H9 (cell line): ENCODE measurements around the gene LSG1. TPM values are rescaled to one million over a fixed set of nuclear protein-coding genes. Genes with fewer than 3 reads are reported as not detected.

Source experiments
- DNase-seq: peaks from one replicate; pipeline ENCODE4 v3.0.0-alpha.2; 2017
- H2AFZ ChIP-seq: one replicate; pipeline ENCODE4 v1.6.1; 2013; ENCODE audit warnings: mild to moderate bottlenecking, low read length, control low read depth, moderate library complexity
- H2AK5ac ChIP-seq: 2 replicates; pipeline ENCODE4 v1.6.1; 2013; ENCODE audit warnings: low read length, control low read depth, mixed read lengths; ENCODE audit not compliant: insufficient read length
- H2BK120ac ChIP-seq: one replicate; pipeline ENCODE4 v1.6.1; 2013; ENCODE audit warnings: low read depth, mild to moderate bottlenecking, low read length, control low read depth, inconsistent platforms; ENCODE audit not compliant: poor library complexity, severe bottlenecking
- H2BK12ac ChIP-seq: 2 replicates; pipeline ENCODE4 v1.6.1; 2013; ENCODE audit warnings: low read length, control low read depth, mixed read lengths, low read depth; ENCODE audit not compliant: insufficient read length
- H2BK15ac ChIP-seq: 2 replicates; pipeline ENCODE4 v1.6.1; 2013; ENCODE audit warnings: low read depth, low read length, control low read depth
- H2BK20ac ChIP-seq: one replicate; pipeline ENCODE4 v1.6.1; 2013; ENCODE audit warnings: low read depth, mild to moderate bottlenecking, low read length, control low read depth, inconsistent platforms; ENCODE audit not compliant: poor library complexity, severe bottlenecking
- H2BK5ac ChIP-seq: 2 replicates; pipeline ENCODE4 v1.6.1; 2013; ENCODE audit warnings: low read length, control low read depth, mixed read lengths; ENCODE audit not compliant: insufficient read length
- H3K14ac ChIP-seq: 2 replicates; pipeline ENCODE4 v1.6.1; 2013; ENCODE audit warnings: low read length, control low read depth; ENCODE audit not compliant: insufficient read depth
- H3K18ac ChIP-seq: 2 replicates; pipeline ENCODE4 v1.6.1; 2013; ENCODE audit warnings: low read depth, mild to moderate bottlenecking, mixed read lengths, low read length, control low read depth; ENCODE audit not compliant: insufficient read length
- H3K23ac ChIP-seq: 2 replicates; pipeline ENCODE4 v1.6.1; 2013; ENCODE audit warnings: low read length, control low read depth, mixed read lengths, low read depth; ENCODE audit not compliant: insufficient read length
- H3K23me2 ChIP-seq: 2 replicates; pipeline ENCODE4 v1.6.1; 2013; ENCODE audit warnings: low read depth, mild to moderate bottlenecking, mixed read lengths, low read length, control low read depth; ENCODE audit not compliant: insufficient read length, poor library complexity, severe bottlenecking
- H3K27ac ChIP-seq: 2 replicates; pipeline ENCODE4 v1.5.1; 2013; ENCODE audit warnings: low read length, control low read depth, mixed read lengths, low read depth; ENCODE audit not compliant: insufficient read length
- H3K27me3 ChIP-seq: 2 replicates; pipeline ENCODE4 v1.6.1; 2013; ENCODE audit warnings: low read length, control low read depth, inconsistent platforms; ENCODE audit not compliant: insufficient read depth
- H3K4ac ChIP-seq: 2 replicates; pipeline ENCODE4 v1.6.1; 2013; ENCODE audit warnings: low read depth, mild to moderate bottlenecking, control low read depth, inconsistent platforms, low read length, moderate library complexity
- H3K4me1 ChIP-seq: 2 replicates; pipeline ENCODE4 v1.6.1; 2013; ENCODE audit warnings: low read length, control low read depth, inconsistent platforms; ENCODE audit not compliant: insufficient read depth
- H3K4me2 ChIP-seq: 2 replicates; pipeline ENCODE4 v1.6.1; 2013; ENCODE audit warnings: low read length, control low read depth, mixed read lengths; ENCODE audit not compliant: insufficient read length, insufficient read depth
- H3K56ac ChIP-seq: 2 replicates; pipeline ENCODE4 v1.6.1; 2013; ENCODE audit warnings: low read depth, mild to moderate bottlenecking, mixed read lengths, low read length, control low read depth; ENCODE audit not compliant: insufficient read length
- H3K79me1 ChIP-seq: 2 replicates; pipeline ENCODE4 v1.6.1; 2013; ENCODE audit warnings: low read depth, mild to moderate bottlenecking, moderate library complexity, low read length, control low read depth, inconsistent platforms; ENCODE audit not compliant: insufficient read depth, poor library complexity, severe bottlenecking
- H3K79me2 ChIP-seq: 2 replicates; pipeline ENCODE4 v1.6.1; 2013; ENCODE audit warnings: low read length, control low read depth, inconsistent platforms; ENCODE audit not compliant: insufficient read depth
- H3K9ac ChIP-seq: 2 replicates; pipeline ENCODE4 v1.6.1; 2013; ENCODE audit warnings: low read length, control low read depth, mixed read lengths; ENCODE audit not compliant: insufficient read length; ENCODE audit errors: extremely low read depth
- H3K9me3 ChIP-seq: one replicate; pipeline ENCODE4 v1.6.1; 2013; ENCODE audit warnings: low read depth, low read length, inconsistent platforms; ENCODE audit not compliant: control insufficient read depth
- H3T11ph ChIP-seq: one replicate; pipeline ENCODE4 v1.6.1; 2013; ENCODE audit warnings: mild to moderate bottlenecking, low read length, control low read depth, inconsistent platforms
- H4K20me1 ChIP-seq: one replicate; pipeline ENCODE4 v1.6.1; 2013; ENCODE audit not compliant: control insufficient read depth, insufficient read length, insufficient read depth
- H4K5ac ChIP-seq: 2 replicates; pipeline ENCODE4 v1.6.1; 2013; ENCODE audit warnings: low read depth, mild to moderate bottlenecking, mixed read lengths, low read length, control low read depth; ENCODE audit not compliant: insufficient read length
- H4K8ac ChIP-seq: replicated peaks from 2 replicates; pipeline ENCODE4 v1.6.1; 2013; ENCODE audit warnings: low read length, control low read depth, mixed read lengths, low read depth; ENCODE audit not compliant: insufficient read length
- H4K91ac ChIP-seq: 2 replicates; pipeline ENCODE4 v1.6.1; 2013; ENCODE audit warnings: low read depth, mild to moderate bottlenecking, moderate library complexity, mixed read lengths, low read length, control low read depth; ENCODE audit not compliant: insufficient read length
- H3K27ac Mint-ChIP-seq, 3 experiments: 2 replicates in 2 of 3; 3 replicates in 1 of 3; pipeline ENCODE4 v1.8.0; 2020 to 2021; ENCODE audit warnings: mixed read lengths in 3 of 3, mild to moderate bottlenecking in 1 of 3, moderate library complexity in 1 of 3
- H3K27me3 Mint-ChIP-seq: 2 replicates; pipeline ENCODE4 v1.8.0; 2021; ENCODE audit warnings: low read depth, mild to moderate bottlenecking, moderate library complexity, mixed read lengths
- H3K36me3 Mint-ChIP-seq, 3 experiments: 2 replicates in 2 of 3; 3 replicates in 1 of 3; pipeline ENCODE4 v1.8.0; 2020 to 2021; ENCODE audit warnings: low read depth in 3 of 3, mixed read lengths in 3 of 3; ENCODE audit not compliant: insufficient read depth in 1 of 3
- H3K4me1 Mint-ChIP-seq, 2 experiments: 2 replicates each; pipeline ENCODE4 v1.8.0; 2020; ENCODE audit warnings: mixed read lengths in 2 of 2
- H3K4me3 Mint-ChIP-seq, 2 experiments: 2 replicates in 1 of 2; 3 replicates in 1 of 2; pipeline ENCODE4 v1.8.0; 2020 to 2021; ENCODE audit warnings: mild to moderate bottlenecking in 2 of 2, mixed read lengths in 2 of 2, moderate library complexity in 1 of 2
- H3K9me3 Mint-ChIP-seq, 2 experiments: 2 replicates in 1 of 2; 3 replicates in 1 of 2; pipeline ENCODE4 v1.8.0; 2020; ENCODE audit warnings: mild to moderate bottlenecking in 2 of 2, mixed read lengths in 2 of 2, moderate library complexity in 1 of 2
- CTCF ChIP-seq: fragments of 200-600 bp; sonication (generic); conservative IDR thresholded peaks from 3 replicates; pipeline ENCODE4 v1.8.0; 2021; ENCODE audit warnings: antibody characterized with exemption, mild to moderate bottlenecking
- WGBS: extraction: QIAGEN DNeasy Blood & Tissue Kit; methylation state at CpG from one replicate; pipeline ENCODE4 v1.1.7; 2013; ENCODE audit warnings: missing lambda C conversion rate, low lambda C conversion rate, mixed read lengths; ENCODE audit not compliant: insufficient read length; ENCODE audit errors: extremely low coverage; 5-methylcytosine and 5-hydroxymethylcytosine counted together
- total RNA-seq: library from RNA; stranded (reverse); gene quantifications from 2 replicates; pipeline ENCODE4 v1.2.1, GENCODE V29; 2021

Gene LSG1
- total RNA-seq, 1 experiment from 2014 or later = 63.3 TPM

DNA sequence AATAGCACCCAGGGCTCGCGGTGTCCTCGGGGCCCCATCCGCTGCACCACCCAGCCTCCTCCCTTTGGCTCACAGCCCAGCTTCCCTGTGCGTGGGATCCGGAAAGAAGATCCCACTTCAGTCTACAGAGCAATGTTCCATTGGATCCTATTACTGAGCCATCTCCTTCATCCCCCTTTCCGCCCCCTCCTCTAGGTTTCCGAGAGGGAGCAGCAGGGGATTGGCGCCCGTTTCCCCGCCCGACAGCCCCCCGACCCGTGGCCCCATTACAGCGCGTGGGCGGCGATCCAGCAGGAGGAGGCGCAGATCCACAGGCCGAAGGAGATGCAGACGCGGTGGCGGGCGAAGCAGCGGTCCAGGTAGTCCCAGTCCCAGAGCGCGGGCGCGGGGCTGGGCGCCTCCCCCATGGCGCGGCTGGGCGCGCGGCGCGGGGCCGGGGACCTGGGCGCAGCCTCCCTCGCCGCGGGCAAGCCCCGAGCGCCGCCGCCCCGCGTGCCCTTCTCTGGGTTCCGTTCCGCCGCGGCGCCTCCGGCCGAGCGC is 39.1 kb downstream of the LSG1 start:
- no peak overlapping the region for H2BK12ac ChIP-seq
- H3K4ac ChIP-seq = no peak overlapping the region
- Mint-ChIP-seq H3K4me1 (peaks cover 6 to 18% of the 10 kb centered on the region in 2 experiments), H3K4me3 (peak overlapping the region; percentile 86 to 87), H3K27ac (no peak overlapping the region; a peak in 1 of 7 replicates), H3K27me3 (no peaks in the 10 kb centered on the region), H3K9me3 (peaks cover 10 to 18% of the 10 kb centered on the region in 2 experiments), H3K36me3 (peaks cover 18 to 26% (median 25%) of the 10 kb centered on the region in 3 experiments)
- no peaks in the 10 kb centered on the region for H3K4me1 ChIP-seq
- no peak overlapping the region for H2AK5ac ChIP-seq
- peak overlapping the region; percentile 48 for H3K4me2 ChIP-seq
- H2AFZ ChIP-seq = no peak overlapping the region
- H3K27me3 ChIP-seq = no peaks in the 10 kb centered on the region
- peak overlapping the region; percentile 14; the same call in 1 of the 2 replicates for H3K14ac ChIP-seq
- H3K23me2 ChIP-seq = no peaks in the 10 kb centered on the region
- WGBS = no CpG with 5 or more reads among the region's 56 CpGs
- no peaks in the 10 kb centered on the region for H4K20me1 ChIP-seq
- no peak overlapping the region for H3T11ph ChIP-seq
- TF ChIP-seq CTCF = no peak
- no peaks in the 10 kb centered on the region for H3K79me2 ChIP-seq
- H2BK20ac ChIP-seq = no peak overlapping the region
- H4K91ac ChIP-seq = no peak overlapping the region
- H3K23ac ChIP-seq = no peak overlapping the region
- H4K8ac ChIP-seq = no peak overlapping the region
- H3K56ac ChIP-seq = no peak overlapping the region
- peak overlapping the region; percentile 17 for H3K9ac ChIP-seq
- no peak overlapping the region for H3K18ac ChIP-seq
- H4K5ac ChIP-seq = no peak overlapping the region
- DNase-seq = no peak
- no peaks in the 10 kb centered on the region for H3K79me1 ChIP-seq
- H2BK15ac ChIP-seq = no peak overlapping the region
- H3K9me3 ChIP-seq = peaks cover 4% of the 10 kb centered on the region
- no peak overlapping the region for H2BK5ac ChIP-seq
- no peak overlapping the region for H2BK120ac ChIP-seq
- H3K27ac ChIP-seq = no peak overlapping the region
